Measurements from ENCODE around the gene SRSF3.

SRSF3 gene

DNA sequence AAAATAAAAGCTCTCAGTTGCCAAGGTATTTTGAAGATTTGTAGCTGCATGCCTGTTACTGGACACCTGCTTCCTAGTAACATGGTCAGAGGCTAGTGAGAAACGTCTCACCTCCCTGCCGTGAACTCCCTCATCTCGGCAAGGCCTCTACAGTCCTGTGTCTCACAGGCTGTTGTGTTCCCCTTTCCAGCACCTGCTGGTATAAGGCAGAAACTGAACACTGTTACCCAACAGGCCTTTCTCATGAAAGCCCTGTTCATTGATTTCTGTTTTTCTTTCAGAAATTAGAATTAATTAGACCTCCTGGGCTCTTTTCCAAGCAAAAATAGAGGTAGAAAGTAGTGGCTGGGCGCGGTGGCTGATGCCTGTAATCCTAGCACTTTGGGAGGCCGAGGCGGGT is 17.6 kb upstream of the SRSF3 start:
- TF ChIP-seq POLR2AphosphoS5 (IDR thresholded peaks at IDR 0.05; ENCODE audit: low read depth, low read length): no peak
- no peak for TF ChIP-seq TAF1 (IDR thresholded peaks at IDR 0.05; ENCODE audit: borderline replicate concordance, insufficient read depth, low read length)
- TF ChIP-seq, protein P1, sequence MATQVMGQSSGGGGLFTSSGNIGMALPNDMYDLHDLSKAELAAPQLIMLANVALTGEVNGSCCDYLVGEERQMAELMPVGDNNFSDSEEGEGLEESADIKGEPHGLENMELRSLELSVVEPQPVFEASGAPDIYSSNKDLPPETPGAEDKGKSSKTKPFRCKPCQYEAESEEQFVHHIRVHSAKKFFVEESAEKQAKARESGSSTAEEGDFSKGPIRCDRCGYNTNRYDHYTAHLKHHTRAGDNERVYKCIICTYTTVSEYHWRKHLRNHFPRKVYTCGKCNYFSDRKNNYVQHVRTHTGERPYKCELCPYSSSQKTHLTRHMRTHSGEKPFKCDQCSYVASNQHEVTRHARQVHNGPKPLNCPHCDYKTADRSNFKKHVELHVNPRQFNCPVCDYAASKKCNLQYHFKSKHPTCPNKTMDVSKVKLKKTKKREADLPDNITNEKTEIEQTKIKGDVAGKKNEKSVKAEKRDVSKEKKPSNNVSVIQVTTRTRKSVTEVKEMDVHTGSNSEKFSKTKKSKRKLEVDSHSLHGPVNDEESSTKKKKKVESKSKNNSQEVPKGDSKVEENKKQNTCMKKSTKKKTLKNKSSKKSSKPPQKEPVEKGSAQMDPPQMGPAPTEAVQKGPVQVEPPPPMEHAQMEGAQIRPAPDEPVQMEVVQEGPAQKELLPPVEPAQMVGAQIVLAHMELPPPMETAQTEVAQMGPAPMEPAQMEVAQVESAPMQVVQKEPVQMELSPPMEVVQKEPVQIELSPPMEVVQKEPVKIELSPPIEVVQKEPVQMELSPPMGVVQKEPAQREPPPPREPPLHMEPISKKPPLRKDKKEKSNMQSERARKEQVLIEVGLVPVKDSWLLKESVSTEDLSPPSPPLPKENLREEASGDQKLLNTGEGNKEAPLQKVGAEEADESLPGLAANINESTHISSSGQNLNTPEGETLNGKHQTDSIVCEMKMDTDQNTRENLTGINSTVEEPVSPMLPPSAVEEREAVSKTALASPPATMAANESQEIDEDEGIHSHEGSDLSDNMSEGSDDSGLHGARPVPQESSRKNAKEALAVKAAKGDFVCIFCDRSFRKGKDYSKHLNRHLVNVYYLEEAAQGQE (IDR thresholded peaks at IDR 0.05; ENCODE audit: insufficient read depth in 1 of 2, low read depth in 2 of 2, low read length in 2 of 2): no peak
- no peak for TF ChIP-seq FOXP2 (optimal IDR thresholded peaks at IDR 0.05; ENCODE audit: borderline replicate concordance, extremely low read depth, extremely low read length, insufficient read depth)
- TF ChIP-seq SIN3A (IDR thresholded peaks at IDR 0.05; ENCODE audit: borderline replicate concordance, insufficient read depth, low read length): no peak

DNA sequence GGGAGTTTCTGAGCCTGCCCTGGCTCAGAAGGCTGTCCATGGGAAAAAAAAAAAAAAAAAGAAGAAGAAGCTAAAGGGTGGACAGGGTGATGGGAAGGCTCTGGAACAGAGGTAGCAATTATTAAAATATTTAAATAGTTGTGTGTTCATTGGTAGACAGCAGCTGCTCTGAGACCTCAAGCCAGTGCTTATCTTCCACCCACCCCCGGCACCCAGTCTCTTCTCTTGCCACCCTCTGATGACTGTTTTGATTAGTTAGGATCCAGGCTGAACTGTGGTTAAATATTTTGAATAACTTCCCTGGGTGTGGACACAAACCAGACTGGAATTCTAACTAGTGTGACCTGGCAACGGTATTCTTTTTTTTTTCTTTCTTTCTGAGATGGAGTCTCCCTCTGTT is 16.9 kb upstream of the SRSF3 start:
- TF ChIP-seq TAF1 (IDR thresholded peaks at IDR 0.05; ENCODE audit: borderline replicate concordance, insufficient read depth, low read length): no peak
- TF ChIP-seq FOXP2 (optimal IDR thresholded peaks at IDR 0.05; ENCODE audit: borderline replicate concordance, extremely low read depth, extremely low read length, insufficient read depth): no peak

DNA sequence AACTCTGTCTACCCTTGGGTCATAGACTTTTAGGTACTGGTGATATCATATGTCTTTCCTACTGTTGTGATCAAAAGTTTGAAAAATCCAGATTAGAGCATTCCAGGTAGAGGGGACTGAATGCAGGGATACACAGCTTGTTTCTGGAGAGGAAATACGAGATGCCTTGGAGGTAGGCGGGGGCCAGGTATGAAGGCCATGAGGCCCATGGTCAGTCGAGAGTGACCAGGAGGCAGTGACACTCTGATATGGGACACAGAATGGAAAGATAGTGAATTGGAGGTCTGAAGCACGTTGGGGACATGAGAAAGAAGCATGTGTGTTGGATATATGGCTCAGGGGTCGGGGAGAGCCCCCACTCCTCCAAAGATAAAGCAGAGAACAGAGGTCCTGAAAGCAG is 16.1 kb upstream of the SRSF3 start:
- no peak for TF ChIP-seq POLR2AphosphoS5 (IDR thresholded peaks at IDR 0.05; ENCODE audit: low read depth, low read length)
- no peak for TF ChIP-seq SIN3A (IDR thresholded peaks at IDR 0.05; ENCODE audit: borderline replicate concordance, insufficient read depth, low read length)
- no peak for TF ChIP-seq FOXP2 (optimal IDR thresholded peaks at IDR 0.05; ENCODE audit: borderline replicate concordance, extremely low read depth, extremely low read length, insufficient read depth)

DNA sequence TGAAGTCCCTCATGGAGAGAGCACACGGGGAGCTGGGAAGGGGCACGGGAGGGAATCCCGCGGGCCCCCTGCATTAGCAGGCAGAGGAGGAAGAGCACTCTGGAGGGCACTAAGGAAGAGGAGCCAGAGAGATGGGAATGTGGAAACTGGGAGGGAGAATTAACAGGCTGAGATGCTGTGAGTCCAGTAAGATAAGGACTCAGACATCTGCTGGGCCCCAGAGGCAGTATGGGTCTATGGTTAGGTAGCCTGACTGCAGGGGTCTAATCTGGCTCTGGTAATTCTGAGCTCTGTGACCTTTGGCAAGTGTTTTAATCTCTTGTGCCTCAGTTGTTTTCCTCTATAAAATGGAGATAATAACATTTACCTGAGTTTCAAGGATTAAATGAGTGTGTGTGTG is 15.7 kb upstream of the SRSF3 start:
- no peak for TF ChIP-seq POLR2AphosphoS5 (IDR thresholded peaks at IDR 0.05; ENCODE audit: low read depth, low read length)
- TF ChIP-seq TAF1 (IDR thresholded peaks at IDR 0.05; ENCODE audit: borderline replicate concordance, insufficient read depth, low read length): no peak
- TF ChIP-seq, protein P1 (IDR thresholded peaks at IDR 0.05; ENCODE audit: insufficient read depth in 1 of 2, low read depth in 2 of 2, low read length in 2 of 2): no peak
- TF ChIP-seq SIN3A (IDR thresholded peaks at IDR 0.05; ENCODE audit: borderline replicate concordance, insufficient read depth, low read length): no peak
- no peak for TF ChIP-seq FOXP2 (optimal IDR thresholded peaks at IDR 0.05; ENCODE audit: borderline replicate concordance, extremely low read depth, extremely low read length, insufficient read depth)

DNA sequence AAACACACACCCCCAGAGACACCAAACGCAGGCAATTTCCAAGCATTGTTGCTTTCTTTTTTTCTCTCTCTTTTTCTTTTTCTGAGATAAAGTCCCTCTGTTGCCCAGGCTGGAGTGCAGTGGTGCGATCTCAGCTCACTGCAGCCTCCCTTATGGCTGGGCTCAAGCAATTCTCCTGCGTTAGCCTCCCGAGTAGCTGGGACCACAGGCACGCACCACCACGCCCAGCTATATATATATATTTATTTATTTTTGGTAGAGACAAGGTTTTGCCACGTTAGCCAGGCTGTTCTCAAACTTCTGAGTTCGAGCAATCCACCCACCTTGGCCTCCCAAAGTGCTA is 14.0 kb upstream of the SRSF3 start:
- TF ChIP-seq, protein P1 (IDR thresholded peaks at IDR 0.05; ENCODE audit: insufficient read depth in 1 of 2, low read depth in 2 of 2, low read length in 2 of 2): no peak

DNA sequence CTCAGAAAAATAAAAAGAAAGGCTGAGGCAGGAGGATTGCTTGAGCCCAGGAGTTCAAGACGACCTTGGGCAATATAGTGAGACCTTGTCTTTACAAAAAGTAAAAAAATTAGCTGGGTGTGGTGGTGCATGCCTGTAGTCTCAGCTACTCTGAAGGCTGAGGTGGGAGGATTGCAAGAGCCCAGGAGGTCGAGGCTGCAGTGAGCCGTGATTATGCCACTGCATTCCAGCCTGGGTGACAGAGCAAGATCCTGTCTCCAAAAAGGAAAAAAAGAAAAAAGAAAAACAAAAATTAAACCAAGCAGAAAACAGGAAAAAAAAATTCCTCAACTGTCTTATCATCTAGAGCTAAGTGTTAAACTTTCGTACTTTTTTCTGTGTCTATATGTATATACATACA is 12.4 kb upstream of the SRSF3 start:
- no peak for TF ChIP-seq FOXP2 (optimal IDR thresholded peaks at IDR 0.05; ENCODE audit: borderline replicate concordance, extremely low read depth, extremely low read length, insufficient read depth)
- no peak for TF ChIP-seq TAF1 (IDR thresholded peaks at IDR 0.05; ENCODE audit: borderline replicate concordance, insufficient read depth, low read length)
- TF ChIP-seq POLR2AphosphoS5 (IDR thresholded peaks at IDR 0.05; ENCODE audit: low read depth, low read length): no peak
- TF ChIP-seq SIN3A (IDR thresholded peaks at IDR 0.05; ENCODE audit: borderline replicate concordance, insufficient read depth, low read length): no peak
- TF ChIP-seq, protein P1 (IDR thresholded peaks at IDR 0.05; ENCODE audit: insufficient read depth in 1 of 2, low read depth in 2 of 2, low read length in 2 of 2): no peak

Measured in PFSK-1 (cell line).